Stimulated activated CD8-positive, alpha-beta memory T cell treated with anti-CD3 and anti-CD28 coated beads, Interleukin-15, amount 100 ng/mL, for 4 hours (primary cell): Measurements from ENCODE around the gene CCL16.
"Not testable (repeated sequence)": the region's sequence is repeated elsewhere in the genome, so short reads cannot be mapped to it uniquely, and the experiment has no call there.

Source experiments
- DNase-seq, 2 donors: peaks; one replicate each; pipeline ENCODE4 v3.0.0-alpha.2; 2020; ENCODE audit warnings: low read depth in 2 of 2

The CCL16 gene, protein sequence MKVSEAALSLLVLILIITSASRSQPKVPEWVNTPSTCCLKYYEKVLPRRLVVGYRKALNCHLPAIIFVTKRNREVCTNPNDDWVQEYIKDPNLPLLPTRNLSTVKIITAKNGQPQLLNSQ

DNA sequence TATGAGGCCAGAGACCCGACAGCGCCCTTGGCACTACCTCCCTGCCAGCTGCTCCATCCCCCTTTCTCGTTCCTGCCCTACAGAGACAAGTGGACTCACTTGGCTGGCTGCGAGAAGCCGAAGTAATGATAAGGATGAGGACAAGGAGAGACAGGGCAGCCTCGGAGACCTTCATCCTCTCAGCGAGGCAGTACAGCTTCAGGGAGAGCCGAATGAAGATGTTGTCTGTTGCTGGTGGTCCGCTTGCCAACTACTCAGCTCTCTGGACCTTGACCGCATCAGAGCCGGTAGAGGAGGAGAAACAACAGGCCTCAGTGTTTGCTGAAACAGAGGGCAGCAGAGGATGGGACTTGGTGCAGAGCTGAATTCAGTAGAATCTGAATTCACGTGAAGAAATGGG is at the start of gene CCL16:
CCL16 (minus strand) TSS at position 252 of the 400 bp plus-strand sequence; CDS start at position 175, 77 bp downstream.
- DNase-seq: no peak

DNA sequence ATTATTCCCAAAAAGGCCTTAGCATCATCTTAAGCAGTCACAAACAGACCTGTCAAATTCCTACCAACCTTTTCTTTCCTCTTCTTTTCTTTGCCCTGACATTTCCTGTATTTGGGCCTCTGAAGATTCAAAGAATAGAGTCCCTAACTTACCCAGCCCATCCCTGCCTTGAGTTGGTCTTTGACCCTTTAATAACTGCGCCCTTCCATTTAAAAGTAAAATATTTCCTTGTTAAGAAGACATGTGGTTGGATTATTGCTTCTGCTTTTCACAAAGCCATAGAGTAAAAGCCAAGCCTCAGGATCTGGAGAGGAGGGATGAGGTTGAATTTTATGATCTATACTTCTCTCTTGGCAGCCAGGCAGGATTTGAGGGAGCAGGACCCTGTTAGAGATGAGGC is 49.7 kb upstream of the CCL16 start:
- DNase-seq: no peak

DNA sequence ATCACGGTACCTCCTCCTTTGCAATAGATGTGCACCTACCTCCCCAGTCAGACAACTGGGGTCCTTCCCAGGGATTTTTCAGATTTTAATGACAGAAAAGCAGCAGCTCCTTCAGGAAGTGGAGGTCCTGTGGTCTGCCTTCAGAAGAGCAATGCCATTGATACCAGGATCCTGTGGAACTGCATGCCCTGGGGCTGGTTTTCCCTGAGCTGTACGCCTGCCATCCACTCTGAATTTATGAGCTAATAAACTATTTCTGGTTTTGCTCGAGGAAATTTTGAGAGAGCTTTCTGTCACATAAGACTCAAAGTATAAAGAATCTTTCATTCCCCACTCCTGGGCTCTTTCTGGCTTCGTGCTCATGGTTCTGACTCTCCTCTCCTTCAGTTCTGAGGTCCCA is 46.5 kb upstream of the CCL16 start:
- DNase-seq: no peak

DNA sequence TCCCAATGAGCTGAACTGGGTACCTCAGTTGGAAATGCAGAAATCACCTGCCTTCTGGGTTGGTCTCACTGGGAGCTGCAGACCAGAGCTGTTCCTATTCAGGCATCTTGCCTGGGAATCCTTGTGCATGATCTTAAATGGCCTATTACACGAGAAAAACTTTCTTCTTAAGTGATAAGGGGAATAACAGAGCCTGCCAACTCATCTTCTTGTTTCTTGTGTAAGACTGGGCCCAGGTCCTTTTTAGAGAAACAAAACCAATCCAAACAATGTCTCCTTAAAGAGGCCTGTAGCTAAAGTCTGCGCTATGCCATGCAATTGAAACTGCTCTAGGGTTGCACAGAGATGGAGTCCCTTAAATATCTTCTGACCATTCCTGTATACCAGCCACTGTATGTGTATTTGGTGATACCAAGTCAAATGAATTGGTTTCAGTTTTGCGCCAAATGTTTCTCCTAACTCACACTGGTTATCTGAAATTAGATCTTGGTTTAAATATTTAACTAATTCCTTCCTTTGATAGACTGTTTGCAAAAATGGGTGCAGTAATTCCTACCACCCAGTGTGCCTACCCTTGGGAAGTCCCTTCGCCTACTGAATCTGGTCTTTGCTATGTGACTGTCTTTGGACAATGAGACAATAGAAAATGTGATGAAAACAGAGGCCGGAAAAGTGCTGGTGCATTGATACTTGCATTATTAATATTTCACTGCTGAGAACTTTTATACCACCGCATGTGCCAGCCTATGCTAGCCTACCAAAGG is 43.0 kb upstream of the CCL16 start:
- no peak for DNase-seq

DNA sequence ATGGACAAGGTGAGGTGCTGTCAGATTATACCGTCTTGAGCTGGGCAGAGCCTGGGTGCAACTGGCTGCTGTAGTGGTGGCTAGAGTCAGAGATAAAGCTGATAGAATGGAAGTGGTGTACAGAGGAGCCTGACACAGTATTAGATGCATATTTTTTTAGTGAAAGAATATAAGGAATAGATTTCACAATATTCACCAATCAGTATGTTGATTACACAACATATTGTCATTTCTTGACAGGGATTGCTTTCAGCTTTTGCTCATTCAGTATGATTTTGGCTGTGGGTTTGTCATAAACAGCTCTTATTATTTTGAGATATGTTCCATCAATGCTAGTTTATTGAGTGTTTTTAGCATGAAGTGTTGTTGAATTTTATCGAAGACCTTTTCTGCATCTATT is 38.1 kb upstream of the CCL16 start:
- no peak for DNase-seq

DNA sequence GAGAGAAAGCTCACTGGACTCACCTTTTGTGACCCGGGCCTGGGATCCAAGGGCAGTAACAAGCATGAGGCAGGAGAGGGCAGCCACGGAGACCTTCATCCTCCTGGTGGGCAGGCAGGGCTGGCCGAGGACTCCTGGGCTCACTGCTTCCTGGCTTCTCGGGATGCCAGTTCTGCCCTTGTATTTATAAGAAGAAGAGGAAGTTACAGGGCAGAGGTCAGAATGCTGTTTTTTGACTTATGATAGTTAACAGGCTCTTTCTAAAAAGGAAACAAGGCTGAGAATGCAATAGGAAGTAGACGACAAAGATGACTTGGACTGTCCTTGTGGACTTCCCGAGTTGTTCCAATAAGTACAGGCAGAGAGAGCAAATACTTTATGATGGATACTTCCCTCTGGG is 36.5 kb upstream of the CCL16 start, which contains the start of gene CCL23:
CCL23 (minus strand) TSS at position 174 of the 400 bp plus-strand sequence; CDS start at position 99, 75 bp downstream.
- no peak for DNase-seq

DNA sequence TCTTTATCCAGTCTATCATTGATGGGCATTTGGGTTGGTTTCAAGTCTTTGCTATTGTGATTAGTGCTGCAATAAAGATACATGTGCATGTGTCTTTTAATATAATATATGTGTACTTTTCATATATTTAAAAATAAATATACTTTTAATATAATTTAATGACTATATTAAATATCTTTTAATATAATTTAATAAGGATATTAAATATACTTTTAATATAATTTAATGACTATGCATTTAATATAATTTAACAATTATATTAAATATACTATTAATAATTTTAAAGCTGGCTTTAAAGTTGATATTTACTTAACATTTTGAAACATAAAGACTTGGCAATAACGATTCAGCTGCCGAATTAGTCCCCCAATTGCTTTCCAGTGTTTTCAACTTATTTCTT is 35.3 kb upstream of the CCL16 start:
- DNase-seq: no peak

DNA sequence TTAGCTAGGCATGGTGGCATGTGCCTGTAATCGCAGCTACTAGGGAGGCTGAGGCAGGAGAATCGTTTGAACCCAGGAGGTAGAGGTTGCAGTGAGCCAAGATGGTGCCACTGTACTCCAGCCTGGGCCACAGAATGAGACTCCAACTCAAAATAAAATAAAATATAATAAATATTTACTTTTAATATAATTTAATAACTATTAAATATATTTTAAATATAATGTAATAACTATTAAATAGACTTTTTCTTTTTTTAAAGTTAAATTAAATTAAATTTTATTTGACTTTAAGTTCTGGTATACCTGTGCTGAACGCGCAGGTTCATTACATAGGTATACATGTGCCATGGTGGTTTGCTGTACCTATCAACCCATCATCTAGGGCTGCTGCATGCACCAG is 34.6 kb upstream of the CCL16 start:
- not testable (repeated sequence) for DNase-seq

DNA sequence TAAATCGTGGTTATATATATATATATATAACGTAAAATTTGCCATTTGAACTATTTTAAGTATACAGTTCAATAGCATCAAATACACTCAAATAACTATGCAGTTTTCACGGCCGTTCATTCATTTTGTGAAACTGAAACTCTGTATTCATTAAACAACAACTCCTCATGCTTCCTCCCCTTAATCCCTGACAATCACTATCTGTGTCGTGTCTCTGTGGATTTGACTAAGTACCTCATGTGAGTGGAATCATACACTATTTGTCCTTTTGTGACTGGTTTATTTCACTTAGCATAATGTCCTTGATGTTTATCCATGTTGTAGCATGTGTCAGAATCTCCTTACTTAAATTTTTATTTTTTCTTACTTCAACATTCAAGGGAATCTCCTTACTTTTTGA is 33.6 kb upstream of the CCL16 start:
- no peak for DNase-seq

DNA sequence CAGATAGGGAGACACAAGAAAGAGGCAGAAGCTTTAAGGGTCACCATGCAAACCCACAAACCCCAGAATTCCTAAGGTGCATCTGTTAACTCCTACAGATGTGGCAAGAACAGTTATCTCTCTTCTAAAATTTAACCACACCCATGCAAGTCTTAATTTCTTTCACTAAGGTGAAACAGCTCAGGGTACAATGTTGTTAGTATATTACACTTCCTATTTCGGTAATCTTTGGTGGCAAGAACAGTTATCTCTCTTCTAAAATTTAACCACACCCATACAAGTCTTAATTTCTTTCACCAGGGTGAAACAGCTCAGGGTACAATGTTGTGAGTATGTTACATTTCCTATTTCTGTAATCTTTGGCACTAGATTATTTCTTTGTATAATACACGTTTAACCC is 29.9 kb upstream of the CCL16 start:
- DNase-seq: no peak

DNA sequence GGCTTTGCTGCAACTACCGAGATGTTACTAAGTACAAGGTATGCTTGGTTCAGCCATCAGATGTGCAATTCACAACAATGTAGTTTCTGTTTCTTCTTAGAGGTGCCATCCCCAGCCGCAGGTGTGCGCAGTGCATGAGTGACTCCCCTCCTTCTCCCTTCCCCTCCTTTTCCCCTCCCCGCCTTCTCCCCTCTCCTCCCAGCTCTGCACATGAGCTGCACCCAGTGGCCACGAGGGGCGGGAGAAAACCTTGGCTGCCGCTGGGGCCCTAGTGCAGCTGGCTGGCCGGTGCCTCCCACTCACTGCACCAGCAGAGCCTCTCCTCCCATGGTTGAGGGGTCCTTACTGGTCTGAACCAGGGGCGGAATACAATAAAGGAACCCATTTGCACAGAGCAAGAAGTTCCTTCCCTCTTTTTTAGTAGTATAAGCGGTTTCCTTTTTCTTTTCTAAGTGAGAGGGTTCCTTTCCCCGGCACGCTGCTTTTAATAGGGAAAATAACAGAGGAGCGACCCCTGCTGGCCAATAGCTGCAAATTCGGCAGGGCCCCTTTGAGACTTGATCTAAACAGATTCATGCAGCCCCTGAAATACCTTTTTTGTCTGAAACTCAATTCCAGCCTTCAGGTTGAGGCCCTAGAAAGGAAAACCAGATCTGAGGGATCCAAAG is 27.8 kb upstream of the CCL16 start:
- DNase-seq: no peak

DNA sequence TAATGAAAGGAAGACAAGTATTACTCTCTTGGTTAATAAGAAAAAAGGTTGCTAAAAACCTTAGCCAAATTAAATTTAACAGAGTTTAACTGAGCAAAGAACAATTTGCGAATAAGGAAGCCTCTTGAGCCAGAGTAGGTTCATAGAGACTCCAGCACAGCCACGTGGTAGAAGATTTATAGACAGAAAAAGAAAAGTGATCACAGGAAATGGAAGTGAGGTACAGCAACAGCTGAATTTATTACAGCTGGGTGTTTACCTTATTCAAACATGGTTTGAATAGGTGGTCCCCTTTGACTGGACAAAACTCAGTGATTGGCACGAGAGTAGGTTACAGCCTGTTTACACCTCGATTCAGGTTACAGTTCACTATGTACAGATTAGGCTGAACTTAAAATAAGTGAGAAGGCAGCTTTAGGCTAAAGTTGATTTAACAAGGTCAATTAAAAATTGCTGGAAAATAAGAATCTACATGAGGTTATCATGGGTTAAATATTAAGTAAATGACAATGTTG is 23.4 kb upstream of the CCL16 start:
- no peak for DNase-seq

DNA sequence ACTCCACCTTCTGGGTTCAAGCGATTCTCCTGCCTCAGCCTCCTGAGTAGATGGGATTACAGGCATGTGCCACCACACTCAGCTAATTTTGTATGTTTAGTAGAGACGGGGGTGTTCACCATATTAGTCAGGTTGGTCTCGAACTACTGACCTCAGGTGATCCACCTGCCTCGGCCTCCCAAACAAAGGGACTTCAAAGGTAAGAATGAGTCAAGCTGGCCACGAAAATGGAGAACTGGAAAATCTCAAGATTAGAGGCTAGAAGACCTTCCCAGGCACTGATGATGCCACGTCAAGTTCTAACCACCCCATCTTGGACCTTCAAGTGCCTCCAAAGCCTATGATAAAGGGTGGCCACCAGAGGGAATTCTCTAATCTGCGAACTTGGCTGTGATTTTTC is 21.3 kb upstream of the CCL16 start:
- DNase-seq: no peak

DNA sequence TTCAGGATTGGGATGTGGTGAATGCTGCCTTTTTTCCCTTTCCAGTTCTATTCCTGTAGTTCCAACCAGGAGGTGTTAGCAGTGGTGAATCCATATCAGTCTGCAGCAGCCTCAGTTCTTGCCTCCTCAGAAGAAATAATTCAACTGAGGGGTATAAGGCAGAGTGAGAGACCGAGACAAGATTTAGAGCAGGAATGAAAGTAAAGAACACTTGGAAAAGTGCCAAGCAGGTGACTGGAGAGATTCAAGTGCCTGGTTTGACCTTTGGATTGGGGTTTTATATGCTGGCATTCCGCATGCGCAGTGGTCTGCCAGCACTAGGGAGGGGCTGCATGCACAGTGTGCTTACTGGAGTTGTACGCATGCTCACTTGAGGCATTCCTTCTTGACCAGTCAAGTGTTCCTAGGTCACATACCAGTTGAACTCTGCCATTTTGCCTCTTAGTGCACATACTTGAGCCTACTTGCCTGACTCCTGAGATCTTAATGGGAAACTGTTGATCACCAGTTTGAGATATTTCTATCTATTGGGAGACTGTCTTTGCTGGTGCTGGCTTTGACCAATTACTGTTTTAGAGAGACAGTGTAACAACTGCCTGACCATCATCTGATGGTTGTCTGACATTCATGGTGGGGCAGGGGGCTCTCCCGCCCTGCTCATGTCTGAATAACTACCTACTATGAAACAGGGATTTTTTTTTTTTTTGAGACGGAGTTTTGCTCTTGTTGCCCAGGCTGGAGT is 20.7 kb upstream of the CCL16 start:
- DNase-seq: no peak

DNA sequence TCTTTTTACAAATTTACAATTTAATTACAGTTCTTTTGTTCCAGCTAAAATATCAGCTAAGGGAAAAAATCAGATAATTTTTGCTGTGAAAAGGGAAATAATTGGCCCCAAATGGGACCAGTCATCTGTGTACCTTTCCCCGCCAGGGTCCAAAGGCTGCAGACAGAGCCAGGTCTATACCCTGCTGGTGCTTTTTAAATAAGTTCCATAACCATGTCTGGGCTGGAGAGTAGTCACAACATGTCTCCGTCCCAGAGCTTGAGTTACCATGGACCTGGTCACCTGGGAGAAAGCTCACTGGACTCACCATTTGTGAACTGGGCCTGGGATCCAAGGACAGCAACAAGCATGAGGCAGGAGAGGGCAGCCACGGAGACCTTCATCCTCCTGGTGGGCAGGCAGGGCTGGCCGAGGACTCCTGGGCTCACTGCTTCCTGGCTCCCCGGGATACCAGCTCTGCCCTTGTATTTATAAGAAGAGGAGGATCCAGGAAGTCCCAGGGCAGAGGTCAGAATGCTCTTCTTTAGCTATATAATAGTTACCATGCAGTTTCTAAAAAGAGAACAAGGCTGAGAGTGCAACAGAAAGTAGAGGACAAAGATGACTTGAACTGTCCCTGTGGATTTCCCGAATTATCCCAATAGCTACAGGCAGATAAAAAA is 19.9 kb upstream of the CCL16 start, which contains the start of gene CCL15:
CCL15 (minus strand) TSS at position 444 of the 662 bp plus-strand sequence; CDS start at position 383, 61 bp downstream.
- DNase-seq: no peak

DNA sequence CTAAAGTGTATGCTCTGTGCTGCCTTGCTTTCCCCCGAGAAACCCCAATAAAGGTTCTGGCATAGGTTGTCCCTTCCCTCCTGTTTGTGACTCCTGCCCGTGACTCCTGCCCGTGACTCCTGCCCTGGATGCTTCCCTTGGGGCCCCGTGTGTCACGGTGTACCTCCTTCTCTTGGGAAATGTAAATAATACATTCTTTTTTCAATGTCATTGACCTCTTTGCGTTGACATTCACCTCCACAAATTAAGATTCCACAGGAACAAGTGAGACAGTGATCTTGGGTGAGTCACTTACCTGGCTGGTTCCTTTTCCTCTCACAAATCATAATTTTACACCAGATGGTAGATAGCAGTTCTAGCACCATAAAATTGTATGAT is 19.4 kb upstream of the CCL16 start:
- DNase-seq: no peak

DNA sequence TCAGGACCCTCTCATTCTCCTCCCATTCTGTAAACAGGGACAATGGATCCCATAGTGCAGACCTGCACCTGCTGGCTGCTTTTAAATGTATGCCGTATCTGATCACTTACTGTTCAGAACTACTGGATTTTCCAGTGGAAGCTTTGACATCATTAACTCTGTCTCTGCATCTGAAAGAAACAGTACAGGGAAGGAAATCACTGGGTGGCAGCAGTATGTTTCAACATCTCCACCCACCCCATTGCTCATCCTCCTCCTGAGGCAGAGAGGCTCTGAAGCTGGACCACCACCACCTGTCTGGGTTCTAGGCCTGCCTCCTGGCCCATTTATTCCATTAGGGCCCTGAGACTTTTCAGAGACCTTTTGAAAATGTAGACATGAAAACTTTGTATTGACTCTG is 17.5 kb upstream of the CCL16 start:
- no peak for DNase-seq

DNA sequence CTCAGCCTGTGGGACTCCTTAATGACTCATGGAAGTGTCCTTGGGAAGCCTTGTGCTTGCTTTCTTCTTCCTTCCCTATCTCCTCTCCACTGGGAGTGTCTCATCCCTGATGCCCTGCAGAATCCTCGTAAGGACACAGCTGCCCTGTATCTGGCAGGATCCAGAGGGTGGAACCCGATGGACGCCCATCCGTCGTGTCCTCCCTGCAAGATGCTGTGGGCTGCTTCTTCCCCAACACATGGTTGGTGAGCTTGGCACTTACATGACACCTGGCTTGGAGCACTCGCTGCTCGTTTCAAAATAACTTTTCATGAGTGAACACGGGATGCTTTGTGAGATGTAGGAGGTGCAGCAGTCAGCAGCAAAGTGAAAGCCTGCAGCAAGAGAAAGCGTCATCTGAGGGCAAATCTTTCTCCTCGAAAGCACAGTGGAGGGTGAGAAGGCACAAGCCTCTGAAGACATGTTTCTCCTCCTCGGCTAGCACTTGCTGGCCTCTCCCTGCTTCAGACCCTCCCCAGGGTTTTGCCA is 16.8 kb upstream of the CCL16 start:
- no peak for DNase-seq

DNA sequence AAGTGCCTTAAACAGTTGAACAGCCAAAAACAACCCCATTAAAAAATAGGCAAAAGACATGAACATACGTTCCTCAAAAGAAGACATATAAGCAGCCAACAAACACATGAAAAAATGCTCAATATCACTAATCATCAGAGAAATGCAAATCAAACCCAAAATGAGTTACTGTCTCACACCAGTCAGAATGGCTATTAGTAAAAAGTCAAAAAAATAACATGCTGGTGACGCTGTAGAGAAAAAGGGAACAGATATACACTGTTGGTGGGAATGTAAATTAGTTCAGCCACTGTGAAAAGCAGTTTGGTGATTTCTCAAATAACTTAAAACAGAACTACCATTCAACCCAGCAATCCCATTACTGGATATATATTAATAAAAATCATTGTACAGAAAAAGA is 14.0 kb upstream of the CCL16 start:
- not testable (repeated sequence) for DNase-seq

DNA sequence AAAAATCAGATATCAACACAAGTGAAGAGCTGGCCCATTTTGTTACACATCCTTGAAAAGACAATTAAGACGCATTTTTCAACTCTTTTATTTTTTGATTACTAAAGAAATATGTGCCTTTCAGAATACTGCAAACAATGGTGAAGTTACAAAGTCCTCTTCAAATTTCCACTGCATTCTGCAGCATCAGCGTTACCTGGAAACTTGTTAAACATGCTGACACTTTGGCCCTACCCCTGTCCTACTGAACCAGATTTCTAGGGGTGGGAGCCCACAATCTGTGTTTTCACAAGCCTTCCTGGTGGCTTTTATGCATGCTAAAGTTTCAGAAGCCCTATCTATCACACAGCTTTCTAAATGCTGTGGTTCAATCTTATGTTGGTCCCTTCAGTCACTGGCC is 9.8 kb upstream of the CCL16 start:
- no peak for DNase-seq

DNA sequence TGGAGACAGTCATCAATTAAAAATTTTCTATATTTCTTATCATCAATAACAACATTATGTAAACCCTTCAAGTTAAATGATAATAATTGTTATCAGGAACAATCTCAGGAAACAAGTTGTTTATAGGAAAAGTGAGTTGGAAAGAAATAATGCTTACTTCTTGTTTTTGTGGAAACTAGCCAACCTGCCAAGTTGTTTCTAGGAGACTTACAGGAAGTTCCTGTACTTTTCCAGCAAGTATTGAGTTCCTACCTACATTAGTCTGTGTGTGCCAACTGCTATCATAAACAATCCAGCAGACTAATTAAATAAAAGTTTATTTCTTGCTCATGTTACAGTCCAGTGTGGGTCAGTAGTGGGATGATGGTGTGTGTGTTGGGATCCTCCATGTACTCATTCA is 6.9 kb upstream of the CCL16 start:
- DNase-seq: no peak
